ENCODE data around the gene SMIM36.
A peak's percentile ranks its signal among the peaks of the same experiment; 100 is the strongest.
"Not testable (repeated sequence)": the region's sequence is repeated elsewhere in the genome, so short reads cannot be mapped to it uniquely, and the experiment has no call there.

The SMIM36 gene

GRCh38 chr17:55501626-55502025, 9.6 kb downstream of the SMIM36 start:
- DNase-seq (ENCODE audit: low spot score): not testable (repeated sequence)

GRCh38 chr17:55500103-55500502, 11.1 kb downstream of the SMIM36 start:
- DNase-seq (ENCODE audit: low spot score): no peak

DNA sequence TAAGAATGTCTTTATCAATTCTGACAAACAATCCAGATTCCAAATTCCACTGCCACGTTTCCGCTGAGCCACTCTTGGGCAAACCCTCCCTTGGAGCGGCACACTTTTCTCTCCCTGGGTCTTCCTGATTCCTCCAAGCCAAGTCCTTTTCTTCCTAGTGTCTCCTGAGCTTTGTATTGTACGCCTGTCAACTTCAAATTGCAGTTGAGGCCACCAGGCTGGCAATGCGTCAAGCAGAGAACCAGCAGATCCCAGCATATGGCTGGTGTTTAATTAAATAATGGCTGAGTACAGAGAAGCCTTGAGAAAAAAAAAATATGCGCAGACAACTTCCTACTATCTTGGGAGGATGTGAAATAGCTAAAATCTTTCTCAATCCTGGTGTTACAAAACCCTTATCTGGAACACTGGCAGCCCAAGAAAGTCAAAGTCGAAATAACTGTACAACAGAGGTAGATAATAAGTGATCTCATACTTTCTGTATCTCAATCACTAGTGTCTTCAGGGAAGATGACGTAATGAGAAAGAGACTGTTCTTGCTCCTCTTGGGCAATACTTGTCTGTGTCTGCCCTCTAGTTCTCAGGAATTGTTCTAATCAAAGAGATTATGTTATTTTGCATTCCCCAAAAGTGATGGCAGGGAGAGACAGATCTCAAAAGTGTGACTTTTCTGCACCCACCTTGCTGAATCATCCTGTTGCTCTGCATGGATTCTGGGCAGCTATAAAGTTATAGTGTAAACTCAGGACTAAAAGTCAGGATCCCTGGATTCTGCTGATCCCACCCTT, 15.0 kb downstream of the SMIM36 start:
- DNase-seq (ENCODE audit: low spot score): peak; percentile 36

DNA sequence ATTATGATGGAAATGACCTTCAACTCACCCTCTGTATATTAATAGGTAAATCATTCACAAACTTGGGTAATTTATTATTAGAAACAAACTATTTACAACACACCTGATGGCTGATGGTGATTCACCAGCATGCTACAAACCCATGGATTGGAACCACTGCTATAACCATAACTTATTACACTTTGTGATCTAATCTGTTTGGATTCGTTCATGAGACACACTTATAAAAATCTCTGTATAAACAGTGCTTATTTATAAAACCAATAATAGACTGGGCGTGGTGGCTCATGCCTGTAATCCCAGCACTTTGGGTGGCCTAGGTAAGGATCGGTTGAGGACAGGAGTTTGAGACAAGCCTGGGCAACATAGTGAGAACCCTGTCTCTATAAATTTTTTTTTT, 16.0 kb downstream of the SMIM36 start:
- no peak for DNase-seq (ENCODE audit: low spot score)

DNA sequence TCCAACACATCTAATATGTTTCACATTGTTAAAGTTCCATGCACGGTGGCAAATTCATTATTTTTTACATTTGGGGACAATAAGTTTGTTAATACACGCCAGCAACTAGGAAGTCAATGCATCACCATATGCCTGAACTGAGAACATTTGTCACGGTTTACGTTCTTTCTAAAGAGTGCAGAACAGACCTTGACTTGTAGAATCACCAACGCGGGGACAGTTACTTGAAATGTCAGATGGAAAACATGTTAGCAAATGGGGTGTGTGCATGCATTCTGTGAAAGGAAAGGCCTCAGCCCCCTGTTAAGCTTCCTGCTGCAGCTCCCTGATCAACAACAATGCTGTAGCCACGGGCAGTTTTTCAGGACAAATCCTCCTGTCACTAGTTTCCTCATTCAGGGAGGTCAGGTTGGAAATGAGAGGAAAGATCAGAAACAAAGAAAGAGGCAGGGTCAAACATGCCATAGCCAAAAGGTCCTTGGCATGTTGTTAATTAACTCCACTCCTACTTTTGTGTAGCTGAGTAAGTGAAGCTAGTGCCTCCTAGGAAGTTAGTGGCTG, 18.4 kb downstream of the SMIM36 start:
- DNase-seq (ENCODE audit: low spot score): no peak

DNA sequence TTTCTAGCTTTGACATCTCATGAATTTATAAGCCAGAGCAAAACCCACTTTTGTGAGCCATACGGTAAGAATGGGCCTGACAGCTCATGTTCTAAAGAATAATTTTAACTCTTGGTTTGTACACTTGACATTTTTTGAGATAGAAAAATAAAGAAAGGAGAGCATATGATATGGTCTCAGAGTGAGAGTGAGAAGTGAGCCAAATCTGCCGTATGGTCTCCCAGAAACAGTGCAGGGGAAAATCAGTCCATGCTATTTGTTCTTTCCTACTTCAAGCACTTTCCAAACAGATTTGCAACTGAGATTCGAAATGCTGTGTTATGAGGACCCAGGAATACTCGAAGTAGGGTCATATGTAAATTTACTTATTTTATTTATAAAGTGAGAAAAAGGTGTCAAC, 20.9 kb downstream of the SMIM36 start:
- DNase-seq (ENCODE audit: low spot score): no peak

GRCh38 chr17:55487695-55488432, 23.4 kb downstream of the SMIM36 start:
- no peak for DNase-seq (ENCODE audit: low spot score)

DNA sequence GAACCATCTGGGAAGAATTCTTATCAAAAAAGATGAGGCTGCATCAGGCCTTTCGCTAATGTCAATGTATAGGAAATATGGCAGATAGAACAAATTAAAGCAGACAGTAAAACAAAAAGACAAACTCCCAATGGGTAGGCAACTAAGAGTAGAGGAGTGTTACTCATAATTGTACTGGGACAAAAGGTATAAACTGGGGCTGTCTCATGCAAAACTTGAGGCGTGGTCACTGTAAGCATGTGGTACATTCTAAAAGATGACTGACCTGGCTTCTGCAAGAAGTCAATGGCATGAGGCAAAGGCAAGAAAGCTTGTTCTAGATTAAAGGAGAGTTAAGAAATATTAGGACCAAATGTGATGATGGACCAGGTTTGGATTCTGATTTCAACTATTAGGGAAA, 26.7 kb downstream of the SMIM36 start:
- DNase-seq (ENCODE audit: low spot score): no peak

- no peak for DNase-seq (ENCODE audit: low spot score)
These were observed 28.5 kb downstream of the SMIM36 start for GRCh38 chr17:55482591-55483389.

DNA sequence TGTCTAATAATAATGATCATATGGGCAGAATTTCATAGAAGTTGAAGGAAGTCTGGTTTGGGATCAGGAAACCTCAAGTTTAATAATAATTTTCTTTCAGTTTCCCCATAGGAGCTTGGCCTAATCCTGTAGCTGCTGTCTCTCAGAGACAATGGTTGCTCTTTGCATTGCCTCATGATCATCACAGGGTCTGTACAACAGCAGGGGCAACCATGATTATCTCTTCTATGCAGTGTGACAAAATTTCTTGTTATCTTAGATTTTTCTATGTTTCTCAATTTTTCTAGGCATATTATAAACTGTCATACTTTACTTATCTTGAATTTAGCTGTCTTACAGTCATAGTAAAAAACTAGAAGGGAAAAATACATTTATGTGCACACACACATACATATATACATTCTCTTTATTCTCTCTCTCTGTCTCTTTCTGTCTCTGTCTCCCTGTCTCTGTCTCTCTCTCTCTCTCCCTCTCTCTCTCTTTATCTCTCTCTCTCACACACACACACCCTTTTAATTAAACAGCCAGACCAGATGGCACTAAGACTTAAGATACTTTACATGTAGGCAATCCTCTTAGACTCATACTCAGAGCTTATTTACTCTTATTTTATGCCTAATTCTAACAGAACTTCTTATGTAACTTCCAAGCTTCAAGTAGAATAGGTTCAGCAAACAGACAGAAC, 30.5 kb downstream of the SMIM36 start:
- peak; percentile 65 for DNase-seq (ENCODE audit: low spot score)

- no peak for DNase-seq (ENCODE audit: low spot score)
These were observed 31.3 kb downstream of the SMIM36 start for GRCh38 chr17:55479903-55480302.

- DNase-seq (ENCODE audit: low spot score): no peak
These were observed 32.3 kb downstream of the SMIM36 start for GRCh38 chr17:55478971-55479370.

DNA sequence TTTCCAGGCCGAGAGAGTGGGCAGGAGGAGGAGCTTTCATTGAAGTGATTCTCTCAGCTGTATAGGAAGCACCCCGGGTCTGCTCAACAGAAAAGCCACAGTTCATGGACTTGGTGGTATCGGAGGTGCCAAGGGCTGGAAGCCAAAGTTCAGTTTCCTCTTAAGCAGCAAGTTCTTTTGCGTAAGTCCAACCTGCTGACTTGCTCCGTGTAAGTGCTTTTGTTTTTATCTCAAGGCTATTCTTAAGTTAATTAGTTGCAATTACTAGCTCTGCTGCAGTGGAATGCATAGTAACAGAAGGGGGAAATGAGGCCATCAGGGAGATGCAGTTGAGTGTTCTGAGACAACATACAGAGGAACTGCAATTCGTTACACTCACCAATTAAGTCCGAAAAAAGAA, 44.6 kb downstream of the SMIM36 start:
- DNase-seq (ENCODE audit: low spot score): no peak

GRCh38 chr17:55465771-55466170, 45.5 kb downstream of the SMIM36 start:
- DNase-seq (ENCODE audit: low spot score): not testable (repeated sequence)

DNA sequence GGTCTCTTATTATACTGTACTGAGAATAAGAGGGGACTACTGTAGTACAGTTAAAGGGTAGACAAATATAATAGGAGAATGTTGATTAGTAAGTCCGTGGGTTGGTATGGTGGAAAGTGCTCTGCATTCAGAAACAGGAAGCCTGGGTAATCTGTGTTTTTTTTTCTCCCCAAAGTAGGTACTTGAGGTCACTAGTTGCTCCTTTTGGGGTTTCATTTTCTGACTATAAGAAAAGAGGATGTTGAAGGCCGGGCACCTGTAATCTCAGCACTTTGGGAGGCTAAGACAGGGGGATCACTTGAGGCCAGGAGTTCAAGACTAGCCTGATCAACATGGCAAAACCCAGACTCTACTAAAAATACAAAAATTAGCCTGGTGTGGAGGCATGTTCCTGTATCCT, 47.7 kb downstream of the SMIM36 start:
- no peak for DNase-seq (ENCODE audit: low spot score)

DNA sequence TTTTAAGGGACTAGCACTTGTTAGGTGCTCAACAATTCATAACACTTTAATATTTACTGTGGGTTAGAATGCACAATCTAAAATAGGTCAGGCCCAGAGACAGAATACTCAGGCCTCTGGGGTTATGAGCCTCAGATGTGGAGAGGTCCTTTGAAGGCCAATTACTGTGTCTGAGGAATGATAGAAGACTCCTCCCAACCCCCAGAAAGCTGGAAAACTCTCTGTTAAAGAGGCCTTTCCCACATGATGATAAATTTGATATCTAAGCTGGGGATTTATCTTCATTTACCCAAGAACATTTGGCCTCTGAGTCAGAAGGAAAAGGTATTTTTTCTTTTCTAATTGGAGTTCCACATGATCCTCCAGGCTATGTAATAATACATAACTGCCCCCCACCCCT, 48.5 kb downstream of the SMIM36 start:
- no peak for DNase-seq (ENCODE audit: low spot score)

DNA sequence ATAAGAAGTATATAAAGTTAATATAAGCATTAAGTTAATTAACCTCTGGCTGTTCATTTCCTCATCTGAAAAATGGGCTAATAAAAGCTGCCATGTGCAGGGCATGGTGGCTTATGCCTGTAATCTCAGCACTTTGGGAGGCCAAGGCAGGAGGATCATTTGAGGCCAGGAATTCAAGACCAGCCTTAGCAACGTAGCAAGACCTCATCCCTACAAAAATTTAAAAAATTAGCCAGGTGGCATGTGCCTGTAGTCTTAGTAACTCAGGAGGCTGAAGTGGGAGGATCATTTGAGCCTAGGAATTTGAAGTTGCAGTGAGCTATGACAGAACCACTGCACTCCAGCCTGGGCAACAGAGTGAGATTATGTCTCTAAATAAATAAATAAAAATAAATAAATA, 49.0 kb downstream of the SMIM36 start:
- DNase-seq (ENCODE audit: low spot score): no peak

GRCh38 chr17:55458978-55459377, 52.3 kb downstream of the SMIM36 start:
- no peak for DNase-seq (ENCODE audit: low spot score)

GRCh38 chr17:55458287-55458900, 52.9 kb downstream of the SMIM36 start:
- DNase-seq (ENCODE audit: low spot score): no peak

DNA sequence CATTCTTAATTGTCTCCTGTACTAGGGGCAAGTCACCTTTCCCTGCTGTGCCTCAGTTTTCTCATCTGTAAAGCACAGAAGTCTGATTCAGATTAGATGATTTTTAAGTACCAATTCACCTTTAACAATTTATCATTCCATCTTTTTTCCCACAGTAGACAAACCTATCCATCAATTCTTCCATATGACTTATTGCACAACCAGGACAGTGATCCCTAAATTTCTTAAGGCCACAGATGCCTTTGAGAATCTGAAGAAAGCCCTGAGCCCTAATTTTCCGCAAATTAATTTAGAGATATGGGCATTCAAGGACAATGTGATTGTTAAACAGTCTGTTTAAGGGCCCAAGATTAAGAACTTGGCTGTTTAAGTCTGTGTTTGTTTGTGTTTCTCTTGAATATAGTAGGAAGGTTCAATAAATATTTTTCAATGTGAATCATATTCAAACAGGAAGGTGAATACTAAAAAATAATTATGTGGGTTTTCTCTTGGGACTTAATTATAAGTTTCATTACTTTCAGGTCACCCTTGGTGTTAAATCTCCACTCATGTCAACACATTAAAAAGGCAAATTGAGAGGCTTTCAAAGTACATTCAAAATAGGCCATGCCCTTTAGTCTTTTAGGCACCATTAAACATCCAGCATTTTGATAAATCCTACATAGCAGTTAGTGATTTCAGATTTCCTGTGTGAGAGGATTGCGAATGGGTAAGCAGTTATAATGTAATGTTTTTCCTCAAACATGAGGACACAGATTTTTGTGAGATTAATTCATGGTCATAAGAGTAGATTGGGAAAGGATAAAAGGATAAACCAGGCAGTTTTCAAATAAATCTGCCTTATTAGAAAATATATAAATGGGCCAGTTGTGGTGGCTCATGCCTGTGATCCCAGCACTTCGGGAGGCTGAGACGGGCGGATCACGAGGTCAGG, 54.7 kb downstream of the SMIM36 start:
- DNase-seq (ENCODE audit: low spot score): no peak

All from hematopoietic multipotent progenitor cell treated with erythropoietin and hydrocortisone succinate and interleukin-3 and kit ligand, for 17 days (in vitro differentiated cells).